Activated gamma-delta T cell (primary cell): ENCODE results near the gene XKR7.

Experiments used
- DNase-seq: peaks from one replicate; lab custom pipeline; 2025; lab: John Stamatoyannopoulos, UW

XKR7 gene

DNA sequence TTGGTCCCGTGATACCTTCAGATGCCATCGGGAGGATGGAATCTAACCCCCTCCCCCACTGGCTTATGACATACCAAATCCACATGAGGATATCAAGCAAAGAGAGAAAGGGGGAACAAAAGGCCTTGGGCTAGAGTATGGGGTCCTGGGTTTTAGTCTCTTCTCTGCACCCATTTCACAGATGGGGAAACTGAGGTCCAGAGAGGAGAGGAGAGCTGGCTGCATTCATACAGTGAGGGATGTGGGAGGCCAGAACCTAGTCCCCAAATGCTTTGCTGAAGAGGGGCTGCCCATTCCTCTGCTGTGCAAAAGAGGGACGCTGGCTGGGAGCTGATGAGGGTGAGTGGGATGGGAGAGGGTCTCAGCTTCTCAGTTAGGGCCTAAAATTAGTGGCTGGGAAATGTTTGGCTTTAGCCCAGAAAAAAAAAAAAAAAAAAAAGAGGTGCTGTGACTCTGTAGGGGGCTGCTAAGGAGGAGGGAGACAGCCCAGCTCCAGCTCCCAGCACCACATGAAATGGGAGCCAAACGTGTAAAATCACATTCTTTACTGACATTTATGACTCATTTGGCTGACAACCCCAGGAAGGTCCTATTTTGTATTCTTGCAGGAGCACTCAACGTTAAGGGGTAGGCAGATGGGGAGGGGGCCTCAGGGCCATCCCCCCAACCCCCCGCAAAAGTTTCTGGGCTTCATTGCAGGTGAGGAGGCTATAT is 11.9 kb downstream of the XKR7 start:
- no peak for DNase-seq

DNA sequence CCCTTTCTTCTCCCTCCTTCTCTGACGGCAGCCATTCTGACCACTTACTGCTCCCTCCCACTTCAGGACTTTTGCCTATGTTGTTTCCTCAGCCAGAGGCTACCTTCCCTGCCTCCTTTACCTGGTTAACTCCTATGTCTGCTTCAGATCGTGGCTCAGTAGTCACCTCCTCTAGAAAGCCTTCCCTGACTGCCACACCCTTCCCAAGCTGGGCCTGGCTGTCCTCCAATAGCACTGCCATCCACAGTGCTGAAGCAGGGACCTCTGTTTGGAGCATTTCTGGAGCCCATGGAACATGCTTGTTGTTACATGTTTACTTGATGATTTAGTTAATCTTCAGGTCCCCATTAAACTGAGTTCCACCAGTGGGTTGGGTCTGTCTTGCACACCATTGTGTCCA is 13.8 kb downstream of the XKR7 start:
- DNase-seq = no peak

DNA sequence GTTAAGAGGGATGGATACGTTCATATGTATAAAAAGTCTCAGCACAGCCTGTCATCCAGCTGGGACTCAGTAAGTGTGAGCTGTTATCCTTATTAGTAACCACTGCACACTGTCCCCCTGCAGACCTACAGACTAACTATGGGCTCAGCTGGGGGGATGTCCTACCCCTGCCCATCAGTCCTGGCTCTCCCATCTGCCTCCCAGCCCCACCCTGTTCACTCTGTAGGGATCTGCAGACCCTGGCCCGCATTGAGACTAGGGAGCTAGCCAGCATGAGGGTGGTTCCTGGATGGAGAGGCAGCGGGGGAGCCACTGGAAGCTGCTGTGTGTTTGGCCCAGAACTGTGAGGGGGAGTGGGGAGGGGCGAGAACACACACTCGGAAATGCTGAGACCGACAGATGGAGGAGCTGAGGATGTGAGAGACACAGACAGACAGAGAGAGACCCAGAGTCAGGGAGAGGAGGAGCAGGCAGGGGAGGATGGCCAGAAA is 17.1 kb downstream of the XKR7 start:
- no peak for DNase-seq

DNA sequence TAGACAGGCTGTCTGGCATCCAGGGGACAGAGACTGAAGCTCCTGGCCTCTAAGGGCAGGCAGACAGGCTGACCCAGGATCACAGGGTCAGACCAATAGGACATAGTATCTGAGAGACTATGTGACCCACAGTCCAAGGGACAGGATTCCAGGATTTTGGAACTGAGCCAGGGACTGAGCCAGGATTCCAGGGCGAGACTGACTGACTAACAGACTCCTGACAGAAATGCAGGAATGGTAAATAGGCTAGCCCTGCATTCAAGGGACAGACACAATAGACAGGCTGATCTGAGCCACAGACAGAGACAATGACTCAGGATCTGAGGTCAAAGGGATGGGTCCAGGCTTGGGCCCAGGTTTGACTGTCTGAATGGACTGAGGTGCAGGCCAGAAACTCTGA is 19.8 kb downstream of the XKR7 start:
- no peak for DNase-seq

DNA sequence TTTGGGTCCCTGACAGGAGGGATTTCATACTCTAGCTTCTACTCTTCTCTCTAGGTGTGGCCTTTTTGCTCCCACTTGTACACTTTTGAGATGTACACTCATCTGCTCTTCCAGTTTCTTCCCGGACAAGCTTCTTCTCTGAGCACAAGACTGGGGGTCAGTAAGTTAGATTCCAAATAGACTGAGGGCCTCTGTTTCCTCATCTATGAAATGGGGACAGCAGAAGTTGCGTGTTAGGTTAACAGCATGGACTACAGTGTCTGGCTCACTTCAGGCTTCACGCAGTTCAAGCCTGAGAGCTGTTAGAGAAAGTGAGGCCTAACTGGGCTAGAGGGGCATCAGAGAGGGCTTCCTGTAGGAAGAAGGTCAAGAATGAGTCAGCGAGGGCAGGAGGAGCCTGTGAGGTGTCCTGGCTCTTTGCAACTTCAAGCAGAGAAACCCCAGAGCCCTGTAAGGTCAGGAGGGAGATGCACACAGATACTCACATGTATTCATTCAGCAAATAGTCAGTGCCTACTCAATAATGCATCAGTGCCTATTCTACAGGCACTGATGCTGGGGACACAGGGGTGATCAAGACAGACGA is 20.6 kb downstream of the XKR7 start:
- no peak for DNase-seq

DNA sequence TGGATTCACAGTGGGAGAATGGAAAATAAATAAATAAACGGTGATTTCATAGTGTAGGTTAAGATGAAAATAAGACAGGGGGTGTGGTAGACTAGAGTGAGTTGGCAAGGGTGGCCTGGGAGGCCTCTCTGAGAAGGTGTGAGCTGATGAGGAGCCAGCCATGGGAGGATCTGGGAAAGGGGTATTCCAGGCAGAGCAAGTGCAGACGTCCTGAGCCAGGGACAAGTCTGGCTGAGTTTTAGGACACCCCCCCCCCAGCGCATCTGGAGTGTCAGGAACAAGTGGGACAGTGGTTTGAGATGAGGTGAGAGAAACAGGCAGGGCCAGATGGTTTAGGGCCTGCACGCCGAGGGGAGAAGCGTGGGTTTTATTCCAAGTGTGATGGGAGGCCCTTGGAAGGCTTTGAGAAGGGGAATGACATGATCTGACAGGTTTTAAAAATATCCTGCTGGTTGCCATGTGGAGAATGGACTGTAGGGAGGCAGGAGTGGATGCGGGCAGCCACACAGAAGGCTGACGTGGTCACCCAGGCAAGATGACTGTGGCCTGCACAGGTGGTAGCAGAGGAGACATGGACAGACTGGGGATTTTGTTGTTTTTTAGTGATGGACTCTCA is 21.2 kb downstream of the XKR7 start:
- DNase-seq = no peak

DNA sequence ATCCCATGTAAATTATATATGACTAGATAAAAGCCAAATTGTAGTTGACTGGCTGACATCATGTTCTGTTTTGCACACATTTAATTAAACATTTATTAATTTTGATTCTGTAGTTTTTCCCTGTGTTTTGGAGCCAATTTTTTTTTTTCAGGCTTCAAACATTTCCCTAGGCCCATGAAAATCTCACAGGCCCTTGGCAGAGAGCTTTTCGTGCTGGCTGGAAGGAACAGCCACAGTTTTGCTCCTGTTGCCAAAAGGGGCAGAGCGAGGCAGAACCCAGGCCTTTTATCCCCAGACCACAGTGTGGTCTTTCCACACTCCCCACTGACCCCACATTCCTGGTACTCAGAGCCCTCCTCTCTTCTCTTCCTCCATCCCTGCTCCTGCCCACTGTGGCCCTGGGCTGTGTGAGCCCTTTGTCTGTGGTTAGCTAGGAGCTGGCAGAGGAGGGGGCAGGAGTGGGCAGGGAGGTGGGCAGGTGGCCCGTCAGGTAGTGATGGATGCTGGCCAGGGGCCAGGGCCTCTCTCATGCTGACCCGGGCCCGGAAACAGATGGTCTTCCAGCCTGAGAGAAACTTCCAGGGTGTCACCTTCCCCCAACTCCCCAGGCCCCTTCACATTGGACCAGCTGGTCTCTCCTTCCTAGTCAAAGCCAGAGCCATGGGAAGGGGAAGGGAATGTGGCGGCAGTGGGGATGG is 22.8 kb downstream of the XKR7 start:
- no peak for DNase-seq

DNA sequence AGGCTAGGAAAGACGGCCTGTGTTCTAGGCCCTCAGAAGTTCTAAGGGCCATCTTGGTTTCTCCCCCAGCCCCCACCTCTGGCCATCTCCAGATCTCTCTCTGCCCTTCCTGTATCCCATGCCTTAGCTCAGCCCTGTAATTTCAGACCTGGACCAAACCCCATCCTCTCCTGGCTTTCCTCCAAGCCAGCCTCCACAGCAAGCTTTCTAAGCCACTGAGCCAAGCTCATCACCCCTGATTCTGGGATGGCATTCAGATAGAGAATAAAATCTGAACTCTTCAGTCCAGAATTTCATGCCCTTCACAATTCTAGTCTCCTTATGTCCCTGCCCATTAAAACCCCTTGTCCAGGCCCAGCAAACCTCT is 23.4 kb downstream of the XKR7 start:
- DNase-seq = no peak

DNA sequence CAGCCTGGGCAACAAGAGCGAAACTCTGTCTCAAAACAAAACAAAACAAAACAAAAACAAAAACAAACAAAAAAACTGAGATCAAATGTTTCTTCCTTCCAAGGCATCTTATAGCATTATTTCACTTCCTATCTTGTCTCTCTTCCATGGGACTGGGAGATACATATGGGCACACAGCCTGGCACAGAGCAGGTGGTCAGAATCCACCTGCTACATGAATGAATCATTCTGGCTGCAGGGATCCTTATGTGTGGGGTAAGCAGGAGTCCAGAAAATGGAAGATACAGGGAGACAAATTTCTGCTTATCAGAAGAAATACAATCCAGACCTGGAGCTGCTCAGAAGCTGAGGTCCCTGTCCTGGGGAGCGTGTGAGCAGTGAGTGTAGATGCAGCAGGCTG is 24.1 kb downstream of the XKR7 start:
- no peak for DNase-seq

DNA sequence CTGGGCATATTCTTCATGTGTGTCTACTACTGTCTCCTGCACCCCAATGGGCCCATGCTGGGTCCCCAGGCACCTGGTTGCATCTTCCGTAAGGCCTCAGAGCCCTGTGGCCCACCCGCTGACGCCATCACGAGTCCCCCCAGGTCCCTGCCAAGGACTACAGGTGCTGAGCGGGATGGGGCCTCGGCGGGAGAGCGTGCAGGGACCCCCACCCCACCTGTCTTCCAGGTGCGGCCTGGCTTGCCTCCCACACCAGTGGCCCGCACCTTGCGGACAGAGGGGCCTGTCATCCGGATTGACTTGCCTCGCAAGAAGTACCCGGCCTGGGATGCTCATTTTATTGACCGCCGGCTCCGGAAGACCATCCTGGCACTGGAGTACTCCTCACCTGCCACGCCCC is 29.0 kb downstream of the XKR7 start:
- no peak for DNase-seq

DNA sequence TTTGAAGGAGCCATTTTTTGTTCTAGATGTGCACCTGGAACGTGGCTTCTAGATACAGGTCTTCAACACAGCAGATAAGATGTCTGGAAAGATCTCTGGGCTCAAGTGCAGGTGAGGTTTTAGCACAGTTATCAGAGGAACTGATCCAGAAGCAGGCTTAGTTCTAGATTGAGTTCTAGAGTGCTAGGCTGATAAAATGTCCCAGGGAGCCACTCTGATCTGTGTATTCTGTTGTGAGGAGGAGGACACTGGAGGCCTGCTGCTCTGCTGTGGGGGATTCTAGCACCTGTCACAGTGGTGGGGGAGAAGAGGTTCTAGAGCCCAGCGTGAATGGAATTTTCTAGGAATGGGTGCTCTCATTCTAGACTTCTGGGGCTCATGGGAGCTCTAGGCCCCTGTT is 30.3 kb downstream of the XKR7 start:
- DNase-seq = no peak

DNA sequence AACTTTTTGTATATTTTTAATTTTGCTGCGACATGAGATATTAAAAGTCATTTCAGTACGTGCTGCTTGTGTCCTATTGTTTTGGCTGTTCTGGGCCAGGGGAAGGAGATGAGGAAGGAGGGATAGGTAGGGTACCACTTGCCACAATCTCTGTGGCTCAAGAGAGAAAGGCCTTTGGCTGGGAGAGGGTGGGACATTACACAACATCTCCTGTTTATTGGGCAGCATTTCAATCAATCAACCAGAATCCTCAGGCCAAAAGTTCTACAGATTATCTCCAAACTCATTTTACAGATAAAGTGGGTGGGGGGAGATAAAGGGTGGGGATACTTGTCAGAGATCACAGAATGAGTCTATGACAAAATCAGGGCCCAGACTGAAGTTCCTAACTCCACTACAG is 35.4 kb downstream of the XKR7 start:
- DNase-seq = no peak

DNA sequence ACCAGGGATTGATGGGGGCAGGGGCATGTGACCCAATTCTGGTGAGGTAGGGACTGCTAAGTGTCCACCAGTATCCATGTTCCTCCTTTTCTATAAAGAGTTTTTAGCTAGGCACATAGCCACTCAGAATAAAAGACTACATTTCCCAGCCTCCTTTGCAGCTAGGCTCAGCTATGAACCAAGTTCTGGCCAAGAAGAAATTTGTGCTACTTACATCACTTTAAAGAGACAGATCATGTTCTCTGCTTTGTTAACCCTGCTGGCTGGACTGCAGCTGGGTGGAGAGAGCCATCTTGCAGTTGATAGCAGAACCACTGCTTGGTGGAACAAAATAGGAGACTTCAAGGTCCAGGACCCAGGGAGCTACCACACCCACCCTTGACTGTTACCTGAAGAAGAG is 37.0 kb downstream of the XKR7 start:
- DNase-seq = no peak

DNA sequence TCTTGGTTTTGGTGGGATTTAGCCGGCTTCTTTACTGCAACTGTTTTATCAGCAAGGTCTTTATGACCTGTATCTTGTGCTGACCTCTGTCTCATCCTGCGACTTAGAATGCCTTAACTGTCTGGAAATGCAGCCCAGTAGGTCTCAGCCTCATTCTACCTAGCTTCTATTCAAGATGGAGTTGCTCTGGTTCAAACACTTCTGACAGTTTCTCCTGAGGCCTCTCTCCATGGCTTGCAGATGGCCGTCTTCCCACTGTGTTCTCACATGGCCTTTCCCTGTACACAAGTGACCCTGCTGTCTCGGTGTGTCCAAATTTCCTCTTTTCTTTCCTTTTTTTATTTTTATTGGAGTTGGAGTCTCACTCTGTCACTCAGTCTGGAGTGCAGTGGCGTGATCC is 38.1 kb downstream of the XKR7 start:
- DNase-seq = no peak

DNA sequence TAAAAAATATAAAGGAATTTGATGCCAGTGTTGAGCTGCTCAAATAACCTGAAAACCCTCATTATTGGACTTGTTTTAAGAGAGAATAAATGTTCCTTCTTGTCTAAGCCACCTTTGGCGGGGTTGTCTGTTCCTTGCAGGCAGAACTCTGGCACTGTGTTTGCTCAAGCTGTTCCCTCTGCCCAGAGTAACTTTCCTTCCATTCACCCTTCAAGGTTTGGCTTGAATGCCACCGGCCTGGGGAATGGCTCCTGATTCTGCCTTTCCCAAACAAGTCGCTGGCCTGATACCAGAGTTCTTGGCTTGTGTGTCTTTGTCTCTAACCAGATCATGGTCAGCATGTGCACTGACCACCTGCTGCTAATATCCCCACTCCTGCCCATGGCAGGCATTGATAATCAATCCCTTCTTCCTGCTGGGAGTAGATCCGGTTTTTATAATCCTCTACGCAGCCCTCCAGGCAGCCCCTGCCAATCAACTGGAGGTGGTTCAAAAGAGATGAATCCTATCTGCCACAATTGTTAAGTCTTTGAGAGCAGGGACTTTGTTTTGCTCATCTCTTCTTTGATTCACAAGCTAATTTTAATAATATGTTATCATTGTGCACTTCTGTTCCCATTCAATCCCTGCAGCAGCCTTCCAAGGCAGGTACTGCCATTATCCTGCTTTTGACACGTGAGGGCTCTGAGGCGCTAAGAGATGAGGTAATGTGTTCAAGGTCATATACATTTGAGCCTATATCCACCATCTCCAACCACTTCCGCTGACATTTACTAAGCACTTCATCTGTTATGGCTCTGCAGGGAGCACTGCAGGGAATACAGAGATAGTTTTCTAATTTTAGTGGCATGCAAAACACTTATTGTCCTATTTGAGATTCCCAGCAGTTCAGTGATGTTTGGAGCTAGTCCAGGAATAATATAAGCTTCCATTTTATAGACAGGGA is 39.2 kb downstream of the XKR7 start:
- no peak for DNase-seq

DNA sequence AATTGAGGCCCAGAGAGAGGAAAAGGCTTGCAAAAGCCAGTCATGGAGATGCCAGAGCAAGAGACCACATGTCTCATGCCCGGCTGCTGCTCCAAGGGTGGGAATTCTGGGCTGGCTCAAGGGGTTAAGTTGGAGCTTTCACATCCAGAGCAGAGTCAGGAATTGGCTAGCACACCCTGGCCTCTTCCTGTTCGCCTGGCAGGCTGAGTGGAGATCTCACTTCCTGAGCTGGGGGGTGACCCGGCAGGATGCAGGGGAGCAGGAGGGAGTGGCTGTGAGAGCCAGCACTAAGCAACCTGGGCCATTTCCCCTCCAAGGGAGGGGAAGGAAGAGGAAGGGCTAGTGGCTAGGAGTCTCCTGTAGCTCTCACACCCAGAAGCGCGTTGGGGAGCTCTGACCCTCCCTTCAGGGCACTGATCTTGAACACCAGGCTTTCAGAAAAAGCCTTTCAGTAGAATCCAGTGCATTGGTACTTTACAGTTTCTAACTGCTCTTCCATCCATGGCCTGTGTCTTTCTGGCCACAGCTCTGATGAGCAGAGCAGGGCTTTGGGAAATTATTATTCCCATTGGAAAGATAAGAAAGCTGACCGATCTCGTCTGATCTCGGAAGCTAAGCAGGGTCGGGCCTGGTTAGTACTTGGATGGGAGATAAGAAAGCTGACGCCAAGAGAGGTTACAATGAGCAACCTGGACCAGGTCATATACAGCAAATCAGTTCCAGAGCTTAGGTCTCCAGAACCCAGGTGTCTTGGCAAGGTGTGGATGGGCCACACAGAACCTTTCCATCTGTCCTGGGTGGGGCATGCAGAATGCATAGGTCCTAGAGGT is 40.1 kb downstream of the XKR7 start:
- DNase-seq = no peak

DNA sequence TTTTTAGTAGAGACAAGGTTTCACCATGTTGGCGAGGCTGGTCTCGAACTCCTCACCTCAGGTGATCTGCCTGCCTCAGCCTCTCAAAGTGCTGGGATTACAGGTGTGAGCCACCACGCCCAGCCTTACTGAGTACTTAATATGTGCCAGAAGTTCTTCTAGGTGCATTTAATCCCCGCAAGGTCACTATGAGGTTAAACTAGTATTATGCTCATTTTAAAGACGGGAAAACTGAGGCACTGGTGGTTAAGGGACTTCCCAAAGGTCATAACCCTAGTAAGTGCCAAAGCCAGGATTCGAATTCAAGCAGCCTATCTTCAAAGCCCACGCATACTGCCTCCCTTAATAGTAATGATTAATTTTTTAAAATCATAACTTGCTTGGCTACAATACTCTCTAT is 41.6 kb downstream of the XKR7 start:
- no peak for DNase-seq

DNA sequence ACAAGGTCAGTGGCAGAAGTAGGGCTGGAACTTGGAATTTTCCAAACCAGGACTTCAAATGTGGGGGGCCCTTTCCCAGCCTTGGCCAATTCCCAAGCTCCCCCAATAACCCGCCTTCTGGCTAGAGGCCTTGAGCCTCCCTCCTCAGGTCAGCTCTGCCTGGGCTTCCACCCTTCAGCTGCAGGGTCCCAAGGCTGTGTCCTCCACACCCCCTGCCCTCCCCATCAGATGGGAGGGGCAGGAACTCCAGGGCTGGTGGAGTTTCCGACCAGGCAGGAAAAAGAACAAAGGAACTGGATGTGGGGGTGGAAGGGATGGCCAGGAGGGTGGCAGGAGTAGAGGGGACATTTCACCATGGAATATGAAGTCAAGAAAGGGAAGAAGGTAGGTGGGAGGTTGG is 42.1 kb downstream of the XKR7 start, which contains the start of gene CCM2L:
TSS of gene CCM2L (plus strand) at position 338 of the 400 bp plus-strand sequence. CDS start at position 355, 17 bp downstream.
- DNase-seq = no peak

DNA sequence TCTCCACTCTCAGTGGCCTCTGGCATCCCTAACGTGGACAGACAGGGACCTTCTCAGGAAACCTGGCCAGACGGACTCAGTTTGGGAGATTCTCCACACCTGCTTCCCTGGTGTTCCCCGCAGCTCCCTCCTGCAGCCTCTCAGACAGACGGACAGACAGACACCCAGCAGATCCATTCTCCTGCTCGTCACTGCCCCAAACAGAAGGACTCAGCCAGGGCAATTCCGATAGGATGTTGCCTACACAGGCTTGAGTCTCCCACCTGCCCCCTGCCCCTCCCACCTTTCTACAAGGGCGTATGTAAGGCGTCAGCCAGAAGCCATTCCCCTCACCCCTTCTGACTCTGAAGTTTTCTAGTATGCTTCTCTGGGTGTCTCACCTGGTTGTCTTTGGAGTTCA is 42.7 kb downstream of the XKR7 start:
- no peak for DNase-seq

DNA sequence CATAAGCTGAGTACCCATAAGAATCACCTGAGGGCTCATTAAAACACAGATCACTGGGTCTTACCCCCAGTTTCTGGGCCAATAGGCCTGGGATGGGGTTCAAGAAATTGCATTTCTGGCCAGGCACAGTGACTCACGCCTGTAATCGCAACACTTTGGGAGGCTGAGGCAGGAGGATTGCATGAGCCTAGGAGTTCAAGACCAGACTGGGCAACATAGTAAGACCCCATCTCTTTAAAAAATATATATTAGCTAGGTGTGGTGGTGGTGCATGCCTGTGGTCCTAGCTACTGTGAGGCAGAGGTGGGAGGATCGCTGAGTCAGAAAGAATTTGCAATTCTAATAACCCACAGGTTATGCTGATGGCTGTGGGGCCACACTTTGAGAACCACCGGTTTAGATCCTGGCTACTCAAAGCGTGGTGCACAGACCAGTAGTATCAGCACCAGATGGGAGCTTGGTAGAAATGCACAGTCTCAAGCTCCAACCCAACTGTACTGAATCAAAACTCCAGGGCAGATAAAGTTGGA is 44.3 kb downstream of the XKR7 start:
- no peak for DNase-seq

DNA sequence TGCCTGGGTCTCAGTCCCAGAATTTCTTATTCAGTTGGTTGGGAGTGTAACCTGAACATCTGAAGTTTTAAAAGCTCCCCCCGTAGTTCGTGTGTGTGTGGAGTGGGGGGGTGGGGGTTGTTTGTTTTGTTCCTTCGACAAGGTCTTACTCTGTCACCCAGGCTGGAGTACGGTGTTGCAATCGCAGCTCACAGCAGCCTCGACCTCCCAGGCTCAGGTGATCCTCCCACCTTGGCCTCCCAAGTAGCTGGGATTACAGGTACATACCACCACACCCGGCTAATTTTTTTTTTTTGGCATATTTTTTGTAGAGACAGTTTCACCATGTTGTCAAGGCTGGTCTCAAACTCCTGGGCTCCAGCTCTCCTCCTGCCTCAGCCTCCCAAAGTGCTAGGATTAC is 45.4 kb downstream of the XKR7 start:
- DNase-seq = no peak
